Stimulated activated CD4-positive, alpha-beta T cell treated with anti-CD3 and anti-CD28 coated beads, Interleukin-4, amount 100 ng/mL, for 48 hours (primary cell): ENCODE measurements around the gene TBC1D8.
"Not testable (repeated sequence)": the region's sequence is repeated elsewhere in the genome, so short reads cannot be mapped to it uniquely, and the experiment has no call there.

ENCODE experiments used
- DNase-seq, 2 donors: peaks; one replicate each; pipeline ENCODE4 v3.0.0-alpha.2; 2020; ENCODE audit warnings: low read depth in 2 of 2

The TBC1D8 gene

DNA sequence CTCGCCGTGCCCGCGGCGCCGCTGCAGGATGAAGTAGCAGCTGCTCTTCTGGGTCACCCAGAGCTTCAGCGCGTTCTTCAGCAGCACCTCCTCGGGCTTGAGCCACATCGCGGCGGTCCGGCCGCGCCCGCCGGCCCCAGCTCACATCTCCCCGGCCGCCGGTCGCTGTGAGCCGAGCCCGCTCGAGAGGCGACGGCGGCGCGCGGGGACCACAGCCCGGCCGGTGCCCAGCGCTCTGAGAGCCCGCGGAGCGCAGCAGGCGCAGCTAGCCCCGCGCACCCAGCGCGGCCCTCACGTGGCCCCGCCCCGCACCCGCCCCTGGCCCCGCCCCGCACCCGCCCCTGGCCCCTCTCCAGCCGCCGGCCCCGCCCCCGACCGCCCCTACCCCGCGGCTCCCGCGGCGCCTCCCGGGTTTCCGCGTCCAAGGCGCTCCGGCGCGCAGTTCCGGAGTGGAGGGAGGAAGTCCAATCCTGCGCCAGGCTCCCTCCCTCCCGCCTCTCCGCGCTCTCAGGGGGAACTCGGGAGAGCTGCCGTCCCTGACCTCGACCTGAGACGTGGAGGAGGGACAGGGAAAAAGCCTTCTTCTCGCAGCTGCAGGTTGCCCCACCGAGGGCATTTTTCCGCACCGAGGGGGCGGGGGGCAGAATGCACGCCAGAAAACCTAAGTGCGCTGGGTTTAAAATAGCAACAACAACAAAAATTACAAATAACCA is at the start of gene TBC1D8:
TSS of gene TBC1D8 (minus strand) at position 237 of the 713 bp plus-strand sequence. CDS start at position 108, 129 bp downstream.
- DNase-seq, result peak; percentile 53 to 59

- DNase-seq, result no peak
Observed at GRCh38 chr2:101200676-101201075, 49.5 kb upstream of the TBC1D8 start.

GRCh38 chr2:101199251-101199791 is 48.1 kb upstream of the TBC1D8 start:
- DNase-seq, result no peak

DNA sequence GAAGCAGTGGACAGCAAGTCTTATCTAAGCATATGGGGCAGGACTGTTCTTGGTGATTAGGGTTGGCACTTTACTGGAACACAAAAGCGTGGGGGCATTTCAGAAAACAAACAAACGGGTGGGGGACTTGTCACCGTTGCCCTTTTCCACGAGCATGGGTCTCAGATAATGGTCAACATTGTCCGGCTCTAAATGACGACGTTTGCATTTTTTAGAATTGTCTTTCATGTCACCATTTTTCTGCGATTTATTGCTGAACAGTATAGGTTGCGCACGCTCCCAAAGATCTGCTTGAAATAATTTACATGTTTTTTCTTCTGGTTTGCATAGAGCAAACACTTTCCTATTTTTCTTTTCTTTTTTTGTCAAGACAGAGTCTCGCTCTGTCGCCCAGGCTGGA is 46.6 kb upstream of the TBC1D8 start:
- DNase-seq, result no peak

GRCh38 chr2:101197215-101197745 is 46.1 kb upstream of the TBC1D8 start:
- DNase-seq, result no peak

GRCh38 chr2:101195871-101196661 is 44.9 kb upstream of the TBC1D8 start:
- no peak for DNase-seq

GRCh38 chr2:101193033-101193626 is 41.9 kb upstream of the TBC1D8 start:
- DNase-seq, result no peak

GRCh38 chr2:101190747-101191516 is 39.8 kb upstream of the TBC1D8 start:
- no peak for DNase-seq

DNA sequence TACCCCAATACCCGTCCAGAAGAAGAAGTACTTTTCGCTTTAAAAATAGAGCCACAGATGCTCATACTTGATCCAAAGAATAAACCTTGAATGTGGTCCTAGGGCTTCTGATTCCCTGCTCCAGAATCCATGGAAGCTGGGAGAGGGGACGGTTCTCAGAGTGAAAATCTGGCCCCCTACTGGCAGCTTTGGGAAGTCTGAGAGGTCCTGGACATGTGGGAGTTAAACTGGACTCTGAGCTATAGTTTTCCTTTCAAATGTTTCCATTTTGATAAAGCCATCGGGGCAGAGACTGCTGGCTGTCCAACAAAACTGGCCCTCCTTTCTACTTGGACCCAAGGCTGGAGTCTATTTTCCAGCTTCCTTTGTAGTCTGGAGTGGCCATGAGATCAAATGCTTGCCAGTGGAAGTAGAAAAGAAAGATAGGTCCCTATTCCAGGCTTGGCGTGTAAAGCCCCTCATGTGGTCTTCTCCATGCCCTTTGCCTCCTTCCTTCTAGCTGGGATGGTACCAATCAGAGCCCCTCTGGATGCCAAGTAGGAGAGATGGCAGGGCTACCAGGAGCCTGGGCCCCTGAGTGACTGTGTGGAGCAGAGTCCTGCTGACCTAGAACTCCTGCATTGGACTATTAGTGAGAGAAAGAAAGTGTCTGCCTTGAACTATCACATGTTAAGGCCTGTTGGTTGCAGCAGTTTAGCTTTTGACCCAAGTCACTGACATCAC is 37.7 kb upstream of the TBC1D8 start:
- DNase-seq, result no peak

DNA sequence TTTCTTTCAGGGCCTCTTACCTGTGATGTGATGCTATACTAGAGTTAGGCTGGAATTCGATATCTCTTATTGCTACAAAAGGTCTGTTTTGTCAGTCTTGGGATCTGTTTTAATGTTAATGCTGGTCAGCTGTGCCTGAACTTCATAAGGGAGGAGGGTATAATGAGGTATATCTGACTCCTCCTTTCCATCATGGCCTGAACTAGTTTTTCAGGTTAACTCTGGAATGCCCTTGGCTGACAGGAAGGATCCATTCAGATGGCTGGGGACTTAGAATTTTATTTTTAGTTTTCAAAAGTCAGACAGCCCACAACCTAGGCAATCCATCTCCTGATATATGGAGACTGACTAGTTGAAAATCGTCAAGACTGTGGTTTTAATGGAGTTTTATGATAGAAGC is 35.9 kb upstream of the TBC1D8 start:
- DNase-seq, result no peak

DNA sequence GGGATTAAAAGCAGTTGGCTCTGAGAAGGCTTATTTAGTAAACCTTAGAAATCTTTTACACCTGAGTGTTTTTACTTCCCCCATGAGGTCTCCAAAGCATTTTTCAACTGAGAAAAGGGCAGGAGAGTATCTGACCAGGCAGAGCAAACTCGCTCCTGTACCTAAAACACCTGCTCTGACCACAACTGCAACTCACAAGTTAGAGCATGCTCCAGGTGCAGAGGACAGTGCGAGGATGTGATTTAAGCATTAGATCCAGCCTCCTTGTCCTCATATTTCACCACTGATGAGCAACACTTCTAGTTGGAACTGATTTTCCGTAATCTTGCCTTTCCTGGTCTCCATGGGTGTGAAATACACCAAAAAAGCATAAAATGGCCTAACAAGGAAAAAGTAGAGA is 34.5 kb upstream of the TBC1D8 start:
- DNase-seq, result no peak

DNA sequence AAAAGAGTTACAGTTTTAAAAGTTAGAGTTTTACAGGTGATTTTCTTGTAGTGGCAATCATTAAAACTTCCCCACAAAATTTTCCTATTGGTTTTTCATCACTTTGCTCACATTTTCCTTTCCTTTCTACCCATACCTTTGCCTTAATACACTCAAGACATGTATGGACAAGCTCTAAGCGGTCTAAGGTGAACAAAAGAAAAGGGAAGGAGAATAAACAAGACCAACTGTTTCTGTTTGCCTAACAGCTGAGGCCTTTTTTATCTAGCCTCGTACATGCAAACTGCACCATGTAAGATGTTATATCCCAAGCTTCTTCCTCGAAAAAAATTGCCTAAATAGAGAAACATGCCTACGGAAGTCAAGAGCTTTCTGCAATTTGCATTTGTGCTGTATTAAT is 33.9 kb upstream of the TBC1D8 start:
- DNase-seq, result no peak

DNA sequence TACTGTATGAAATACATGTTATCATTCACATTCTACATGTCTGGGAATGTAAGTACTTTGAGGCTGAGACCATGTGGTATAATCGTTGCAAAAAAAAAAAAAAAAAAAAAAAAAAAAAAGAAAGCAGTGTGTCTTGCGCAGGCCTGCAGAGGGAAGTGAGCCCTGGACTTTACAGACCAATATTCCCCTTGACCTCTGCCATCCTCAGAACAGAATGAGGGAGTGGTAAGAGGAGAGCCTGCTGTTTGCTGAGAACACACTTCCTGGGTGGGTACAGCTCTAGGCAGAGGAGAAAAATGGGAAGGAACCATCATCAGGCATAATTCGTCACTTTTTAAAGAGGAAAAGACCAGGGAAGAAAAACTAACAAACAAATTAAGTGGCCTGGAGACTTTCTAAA is 28.8 kb upstream of the TBC1D8 start:
- DNase-seq, result no peak

GRCh38 chr2:101176803-101177202 is 25.6 kb upstream of the TBC1D8 start:
- no peak for DNase-seq

GRCh38 chr2:101175991-101176390 is 24.8 kb upstream of the TBC1D8 start:
- no peak for DNase-seq

DNA sequence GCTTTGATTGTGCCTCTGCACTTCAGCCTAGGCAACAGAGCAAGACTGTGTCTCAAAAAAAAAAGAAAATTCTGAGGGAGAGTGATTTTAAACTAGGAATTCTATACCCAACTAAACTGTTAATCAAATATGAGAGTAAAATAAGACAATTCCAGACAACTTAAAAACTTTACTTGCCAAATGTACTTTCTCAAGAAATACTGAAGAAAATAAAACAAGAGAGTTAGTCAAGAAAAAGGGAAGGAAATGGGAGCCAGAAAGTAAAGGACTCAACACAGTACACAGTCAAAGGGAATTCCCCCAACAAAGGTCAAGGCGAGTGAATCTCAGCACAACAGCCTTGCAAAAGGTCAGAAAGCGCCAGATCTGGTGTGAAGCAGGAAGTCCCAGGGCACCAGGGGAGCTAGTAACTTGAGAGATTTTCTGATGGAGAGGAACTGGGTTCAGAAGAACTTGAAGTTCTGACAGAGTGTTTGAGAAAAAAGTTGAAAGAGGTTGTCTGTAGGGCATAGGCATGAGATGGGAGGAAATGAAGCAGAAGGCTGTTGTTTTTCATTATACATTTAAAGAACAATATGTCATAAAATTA is 22.6 kb upstream of the TBC1D8 start:
- DNase-seq, result no peak

DNA sequence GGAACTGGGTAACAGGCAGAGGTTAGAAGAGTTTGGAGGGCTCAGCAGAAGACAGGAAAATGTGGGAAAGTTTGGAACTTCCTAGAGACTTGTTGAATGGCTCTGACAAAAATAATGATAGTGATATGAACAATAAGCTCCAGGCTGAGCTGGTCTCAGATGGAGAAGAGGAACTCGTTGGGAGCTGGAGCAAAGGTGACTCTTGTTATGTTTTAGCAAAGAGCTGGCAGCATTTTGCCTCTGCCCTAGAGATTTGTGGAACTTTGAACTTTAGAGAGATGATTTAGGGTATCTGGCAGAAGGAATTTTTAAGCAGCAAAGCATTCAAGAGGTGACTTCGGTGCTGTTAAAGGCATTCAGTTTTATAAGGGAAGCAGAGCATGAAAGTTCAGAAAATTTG is 18.6 kb upstream of the TBC1D8 start:
- DNase-seq, result not testable (repeated sequence)

DNA sequence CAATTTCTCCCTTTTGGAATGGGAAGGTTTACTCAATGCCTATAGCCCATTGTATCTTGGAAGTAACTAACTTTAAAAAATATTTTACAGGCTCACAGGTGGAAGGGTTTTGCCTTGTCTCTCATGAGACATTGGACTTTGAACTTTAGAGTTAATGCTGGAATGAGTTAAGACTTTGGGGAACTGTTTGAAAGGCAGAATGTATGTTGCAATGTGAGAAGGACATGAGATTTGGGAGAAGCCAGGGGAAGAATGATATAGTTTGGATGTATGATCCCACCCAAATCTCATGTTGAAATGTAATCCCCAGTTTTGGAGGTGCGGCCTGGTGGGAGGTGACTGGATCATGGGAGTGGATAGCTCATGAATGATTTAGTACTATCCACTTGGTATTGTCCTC is 17.5 kb upstream of the TBC1D8 start:
- no peak for DNase-seq

- DNase-seq, result not testable (repeated sequence)
Observed at GRCh38 chr2:101167532-101167931, 16.4 kb upstream of the TBC1D8 start.

- no peak for DNase-seq
Observed at GRCh38 chr2:101164021-101164420, 12.8 kb upstream of the TBC1D8 start.
